HG03097 (cell line): ENCODE measurements around the gene CCDC102B.
"Not testable (repeated sequence)": the region's sequence is repeated elsewhere in the genome, so short reads cannot be mapped to it uniquely, and the experiment has no call there.

ENCODE experiments used
- ATAC-seq: cut with Tn5 transposase; IDR thresholded peaks from one replicate; pipeline ENCODE4 v1.9.1; 2021; ENCODE audit not compliant: unreplicated experiment, low FRiP score

The CCDC102B gene

DNA sequence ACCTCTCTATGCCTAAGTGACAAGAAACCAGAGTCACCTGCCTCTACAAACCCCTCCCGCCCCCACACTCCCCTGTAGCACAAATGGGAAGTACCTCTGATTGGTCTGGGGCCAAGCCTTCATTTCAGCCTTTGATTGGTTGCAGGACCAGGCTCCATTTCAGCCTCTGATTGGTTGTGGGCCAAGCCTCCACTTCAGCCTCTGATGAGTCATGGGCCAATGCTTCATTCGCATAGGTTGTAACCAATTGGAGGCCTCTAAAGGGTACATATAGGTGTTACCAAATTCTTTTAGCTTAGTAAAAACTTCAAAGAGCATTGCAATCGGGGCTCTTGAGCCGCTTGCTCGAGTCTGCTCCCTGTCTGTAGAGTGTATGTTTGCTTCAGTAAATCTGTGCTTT lies 25.0 kb downstream of the CCDC102B start:
- no peak for ATAC-seq

DNA sequence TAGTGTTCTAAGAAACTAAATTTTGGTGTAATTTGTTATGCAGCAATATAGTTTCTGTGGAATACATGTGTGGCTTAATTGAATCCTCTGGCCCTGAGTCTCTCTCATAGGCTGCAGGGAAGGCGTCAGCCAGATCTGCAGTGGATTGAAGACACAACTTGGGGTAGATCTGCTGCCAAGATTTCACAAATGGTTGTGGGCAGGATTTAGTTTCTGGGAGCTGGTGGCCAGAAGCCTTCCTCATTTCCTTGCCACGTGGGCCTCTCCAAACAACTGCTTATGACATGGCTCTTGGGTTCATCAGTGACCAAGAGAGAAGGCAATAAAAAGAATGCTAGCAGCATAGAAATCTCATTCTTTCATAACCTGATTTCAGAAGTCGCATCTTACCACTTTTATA lies 28.2 kb downstream of the CCDC102B start:
- ATAC-seq: no peak

GRCh38 chr18:68830256-68831045 lies 32.6 kb downstream of the CCDC102B start:
- ATAC-seq: no peak

DNA sequence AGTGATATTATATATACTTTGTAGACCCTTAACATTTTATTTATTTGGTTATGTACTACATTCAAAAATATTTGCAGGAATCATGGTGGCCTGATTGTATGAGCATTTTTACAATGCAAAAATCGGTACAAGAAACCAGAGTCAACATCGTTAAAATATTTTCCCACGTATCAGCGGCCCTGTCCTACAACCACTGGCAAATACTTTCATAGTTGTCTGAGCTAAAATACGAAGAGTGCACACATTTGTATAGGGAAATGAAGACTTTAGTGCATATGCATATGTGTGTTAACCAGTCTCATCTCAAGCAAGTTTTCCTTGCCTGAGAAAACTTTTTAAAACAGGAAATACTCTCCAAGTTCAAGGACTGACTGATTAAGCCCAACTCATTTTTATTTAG lies 35.9 kb downstream of the CCDC102B start:
- ATAC-seq: no peak

- ATAC-seq: no peak
These were observed 40.0 kb downstream of the CCDC102B start for GRCh38 chr18:68837665-68838451.

DNA sequence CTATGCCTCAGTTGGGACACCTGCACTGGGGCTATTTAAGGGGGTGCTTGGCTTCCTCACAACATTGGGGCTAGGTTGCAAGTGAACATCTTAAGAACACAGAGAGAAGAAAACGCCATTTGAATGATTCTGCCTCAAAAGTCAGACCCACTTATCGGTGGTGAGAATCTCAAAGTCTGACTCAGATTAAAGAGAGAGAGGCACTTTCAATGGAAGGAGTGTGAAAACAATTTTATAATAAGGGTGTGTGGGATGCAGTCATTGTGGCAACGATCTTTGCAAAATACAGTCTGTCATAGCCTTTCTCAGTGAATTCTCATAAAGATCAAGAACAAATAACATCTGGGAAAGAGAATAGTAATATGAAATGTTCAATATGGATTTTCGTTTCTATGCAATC lies 41.8 kb downstream of the CCDC102B start:
- ATAC-seq: no peak

GRCh38 chr18:68840554-68841263 lies 42.8 kb downstream of the CCDC102B start:
- ATAC-seq: no peak

DNA sequence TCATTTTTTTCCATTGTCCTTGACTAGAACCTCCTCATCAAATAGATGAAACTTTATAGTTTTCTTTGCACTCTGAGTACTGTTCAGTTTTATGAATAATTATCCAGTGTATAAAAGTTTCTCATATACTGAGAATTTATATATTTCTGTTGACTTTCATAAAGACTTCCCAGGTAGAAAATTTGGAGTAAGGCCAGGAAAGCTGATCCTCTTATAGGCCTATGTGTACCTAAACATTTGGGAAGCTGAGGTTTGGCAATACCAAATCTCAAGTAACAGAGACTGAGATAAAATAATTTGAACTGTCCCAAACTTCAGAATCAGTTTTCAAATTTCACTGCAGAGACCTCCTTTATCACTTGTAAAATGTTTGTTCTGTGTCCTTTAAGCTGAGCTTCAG lies 43.4 kb downstream of the CCDC102B start:
- no peak for ATAC-seq

DNA sequence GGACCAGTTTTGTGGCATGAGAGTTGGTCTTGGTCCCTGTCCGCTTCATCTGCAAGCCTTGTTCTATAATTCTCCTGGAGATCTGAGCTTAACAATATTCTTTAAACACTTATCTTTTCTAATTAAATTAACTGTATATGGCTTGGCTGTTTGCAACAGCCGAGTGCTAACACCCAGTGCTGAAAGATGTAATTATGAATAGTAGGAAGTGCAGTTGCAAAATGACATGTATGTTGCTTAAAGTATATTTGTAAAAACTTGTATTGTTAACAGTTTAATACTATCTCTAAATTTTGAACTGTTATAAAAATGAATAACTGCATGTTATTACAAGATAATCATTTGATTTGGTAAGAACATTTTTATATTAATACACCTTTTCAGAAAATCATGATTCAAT lies 45.1 kb downstream of the CCDC102B start:
- ATAC-seq: no peak

- ATAC-seq: no peak
These were observed 45.7 kb downstream of the CCDC102B start for GRCh38 chr18:68843473-68844089.

DNA sequence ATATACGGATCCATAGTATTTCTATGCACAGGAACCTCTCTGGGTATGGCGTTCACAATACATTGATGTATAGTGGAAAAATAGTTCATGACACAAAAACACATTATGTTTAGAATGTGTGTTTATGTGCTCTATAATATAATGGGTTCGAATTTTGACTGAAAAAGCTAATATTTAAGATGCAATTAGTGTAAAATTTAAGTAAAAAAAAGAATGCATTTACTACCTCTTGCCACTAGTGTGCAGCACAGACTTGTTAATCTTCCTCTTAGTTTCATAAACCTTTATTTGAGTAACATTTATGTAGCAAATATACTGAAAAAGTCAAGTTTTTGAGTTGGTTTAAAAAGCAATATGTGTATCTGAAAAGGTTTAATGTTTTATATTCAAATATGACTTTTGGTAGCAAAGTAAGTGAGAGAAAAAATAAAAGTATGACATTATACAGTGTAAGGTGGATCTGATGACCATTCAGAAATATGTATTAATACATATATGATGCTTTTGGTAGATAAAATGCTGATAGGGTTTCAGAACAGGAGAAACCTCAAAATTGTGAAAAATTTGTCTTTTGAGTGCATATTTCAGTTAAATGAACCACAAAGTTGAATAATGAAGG lies 49.4 kb downstream of the CCDC102B start:
- ATAC-seq: no peak

DNA sequence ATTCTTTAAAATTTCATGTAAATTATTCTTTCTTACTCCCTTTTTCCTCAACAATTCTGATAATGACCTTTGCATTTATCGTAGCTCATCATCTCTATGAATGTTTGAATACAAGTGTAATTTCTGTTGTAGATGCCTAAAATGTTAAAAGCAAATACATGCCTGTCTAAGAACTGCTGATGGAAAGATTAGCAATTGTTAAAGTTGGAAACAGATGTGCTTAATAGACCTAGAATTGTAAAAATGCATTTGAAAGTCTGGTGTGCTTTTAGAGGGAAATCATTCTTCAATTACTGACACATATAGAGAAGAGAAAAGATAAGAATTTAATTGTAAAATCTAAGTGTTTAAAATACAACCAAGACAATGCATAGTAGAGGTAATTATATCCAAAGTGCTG lies 50.4 kb downstream of the CCDC102B start:
- no peak for ATAC-seq

- ATAC-seq: no peak
These were observed 57.0 kb downstream of the CCDC102B start for GRCh38 chr18:68854786-68855391.

- no peak for ATAC-seq
These were observed 57.6 kb downstream of the CCDC102B start for GRCh38 chr18:68855491-68855890.

DNA sequence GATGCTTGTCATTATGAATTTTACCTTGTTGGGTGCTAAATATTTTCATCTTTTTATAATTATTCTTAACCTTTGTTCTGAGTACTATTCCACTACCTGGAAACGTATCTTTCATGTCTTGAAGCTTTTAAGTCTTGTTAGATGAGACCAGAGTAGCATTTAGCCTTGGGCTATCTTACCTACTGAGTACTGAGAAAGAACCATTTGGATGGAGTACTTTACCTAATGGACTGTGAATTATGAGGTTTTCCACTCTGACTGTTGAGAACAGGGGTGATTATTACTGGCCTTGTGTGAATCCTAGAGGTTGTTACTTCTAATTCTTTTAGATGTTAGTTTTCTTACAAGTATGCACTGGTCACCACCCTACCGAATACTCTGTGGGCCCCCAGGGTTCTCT lies 63.5 kb downstream of the CCDC102B start:
- ATAC-seq: no peak

DNA sequence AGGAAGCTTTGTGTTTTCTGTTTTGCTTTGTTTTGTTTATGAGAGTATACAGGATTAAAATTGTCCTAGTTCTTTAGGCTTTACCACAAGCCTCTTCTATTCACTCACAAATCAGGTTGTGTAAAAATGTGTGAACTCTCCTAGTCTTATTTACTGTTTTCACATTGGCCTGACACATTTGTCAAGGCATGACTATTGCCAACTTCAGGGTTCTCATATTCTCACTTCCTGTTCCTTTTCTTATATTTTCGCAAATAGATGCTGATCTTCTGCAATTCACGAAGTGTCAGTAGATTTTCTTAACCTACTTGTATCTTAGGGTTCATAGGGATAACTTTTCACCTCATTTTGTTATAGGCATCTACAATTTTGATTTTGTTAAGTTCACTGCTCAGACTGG lies 67.1 kb downstream of the CCDC102B start:
- ATAC-seq: no peak

GRCh38 chr18:68865503-68865902 lies 67.6 kb downstream of the CCDC102B start:
- ATAC-seq: no peak

- no peak for ATAC-seq
These were observed 75.1 kb downstream of the CCDC102B start for GRCh38 chr18:68873003-68873402.

DNA sequence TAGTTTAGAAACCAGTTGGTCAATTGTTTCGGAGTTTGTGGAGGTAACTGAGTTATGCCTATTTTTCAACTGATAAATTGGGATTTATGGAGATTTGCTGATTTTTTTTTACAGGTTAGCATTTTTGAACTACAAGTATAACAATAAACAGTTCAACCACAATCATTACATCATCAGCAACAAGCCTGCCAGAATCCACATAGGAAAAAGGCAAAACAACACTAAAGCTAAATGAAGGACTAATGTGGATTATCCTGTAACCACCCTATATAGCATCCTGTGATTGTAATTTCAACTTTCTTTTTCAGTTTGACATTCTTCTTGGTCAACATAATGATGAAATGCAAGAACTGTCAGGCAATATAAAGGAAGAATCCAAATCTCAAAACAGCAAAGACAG lies 76.5 kb downstream of the CCDC102B start:
- ATAC-seq: no peak

DNA sequence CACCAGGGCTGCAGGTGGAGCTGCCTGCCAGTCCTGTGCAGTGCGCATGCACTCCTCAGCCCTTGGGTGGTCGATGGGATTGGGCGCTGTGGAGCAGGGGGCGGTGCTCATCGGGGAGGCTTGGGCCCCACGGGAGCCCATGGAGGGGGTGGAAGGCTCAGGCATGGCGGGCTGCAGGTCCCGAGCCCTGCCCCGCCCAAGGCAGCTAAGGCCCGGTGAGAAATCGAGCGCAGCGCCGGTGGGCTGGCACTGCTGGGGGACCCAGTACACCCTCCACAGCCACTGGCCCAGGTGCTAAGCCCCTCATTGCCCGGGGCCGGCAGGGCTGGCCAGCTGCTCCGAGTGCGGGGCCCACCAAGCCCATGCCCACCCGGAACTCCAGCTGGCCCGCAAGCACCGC lies 82.1 kb downstream of the CCDC102B start:
- ATAC-seq: not testable (repeated sequence)
